HG03575 (cell line): ENCODE results near the gene GLI1.

Source experiments
- ATAC-seq: cut with Tn5 transposase; IDR thresholded peaks from one replicate; pipeline ENCODE4 v1.9.1; 2021; ENCODE audit not compliant: unreplicated experiment, insufficient number of reproducible peaks, low FRiP score; ENCODE audit errors: extremely low read depth

GLI1 gene

GRCh38 chr12:57470970-57471656 lies 11.5 kb downstream of the GLI1 start:
- ATAC-seq: no peak

DNA sequence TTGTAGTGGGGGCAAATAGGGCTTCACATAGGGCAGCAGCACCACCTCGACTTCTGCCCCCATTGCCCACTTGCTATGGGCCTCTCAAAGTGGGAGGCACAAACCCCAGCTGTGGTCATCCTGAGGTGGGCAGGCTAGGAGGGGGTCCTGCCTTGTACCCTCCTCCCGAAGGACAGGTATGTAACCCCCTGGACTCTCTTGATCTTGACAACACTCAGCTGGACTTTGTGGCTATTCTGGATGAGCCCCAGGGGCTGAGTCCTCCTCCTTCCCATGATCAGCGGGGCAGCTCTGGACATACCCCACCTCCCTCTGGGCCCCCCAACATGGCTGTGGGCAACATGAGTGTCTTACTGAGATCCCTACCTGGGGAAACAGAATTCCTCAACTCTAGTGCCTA lies 12.1 kb downstream of the GLI1 start:
- no peak for ATAC-seq

DNA sequence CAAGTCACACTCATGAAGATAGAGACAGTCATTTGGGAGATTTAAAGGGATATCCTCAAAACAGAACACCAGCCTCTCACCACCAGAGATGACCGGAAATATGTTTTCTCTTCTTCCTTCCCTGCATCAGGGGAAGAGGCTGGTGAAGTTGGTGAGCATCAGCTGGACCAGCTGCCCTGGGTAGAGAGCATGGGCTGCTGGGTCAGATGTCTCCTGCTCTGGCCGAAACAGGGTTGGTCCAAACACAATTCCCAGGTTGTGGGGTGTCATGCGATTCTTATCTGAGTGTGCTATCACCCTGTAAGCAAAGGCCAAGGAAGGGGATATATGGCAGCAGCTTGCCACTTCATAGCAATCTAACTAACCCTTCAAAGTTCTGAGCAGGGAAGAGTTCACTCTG lies 12.8 kb downstream of the GLI1 start:
- ATAC-seq: no peak

GRCh38 chr12:57473392-57473791 lies 13.8 kb downstream of the GLI1 start:
- ATAC-seq: no peak

DNA sequence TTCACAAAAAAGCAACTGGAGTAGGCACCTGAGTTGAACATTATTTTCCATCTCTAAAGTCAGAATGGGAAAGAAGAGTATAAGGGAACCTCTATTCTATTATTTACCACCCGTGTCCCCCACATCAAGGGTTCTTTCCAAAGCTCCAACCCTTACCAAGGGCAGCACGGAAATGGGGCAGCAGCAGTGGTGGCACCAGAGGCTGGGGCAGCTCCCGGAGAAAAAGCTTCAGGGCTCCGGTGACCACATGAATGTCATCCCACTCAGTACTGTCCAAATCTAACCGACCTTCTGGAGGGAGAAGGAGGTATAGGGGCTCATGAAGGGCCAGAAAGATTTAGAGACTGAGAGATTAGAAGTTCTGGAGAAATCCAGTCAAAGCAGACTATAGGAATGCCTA lies 14.3 kb downstream of the GLI1 start:
- no peak for ATAC-seq

DNA sequence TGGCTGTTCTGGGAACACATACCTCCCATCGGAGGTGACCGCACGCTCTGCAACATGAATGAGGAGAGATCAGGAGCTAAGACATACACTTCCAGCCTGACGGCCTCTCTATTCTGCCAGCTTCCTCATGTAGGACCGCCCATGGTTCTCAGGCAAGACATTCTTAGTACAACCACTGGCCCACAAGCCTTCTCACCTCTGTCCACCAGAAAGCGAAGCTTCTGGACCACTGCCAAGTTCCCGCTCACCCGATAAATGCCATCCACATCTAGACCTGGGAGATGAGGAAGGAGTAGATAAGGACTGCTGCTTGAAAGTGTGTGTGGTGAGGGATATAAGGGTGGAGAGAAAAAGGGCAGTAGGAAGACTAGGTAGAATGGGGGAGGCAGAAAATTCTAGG lies 14.8 kb downstream of the GLI1 start:
- ATAC-seq: no peak

GRCh38 chr12:57474862-57475261 lies 15.3 kb downstream of the GLI1 start:
- ATAC-seq: no peak

DNA sequence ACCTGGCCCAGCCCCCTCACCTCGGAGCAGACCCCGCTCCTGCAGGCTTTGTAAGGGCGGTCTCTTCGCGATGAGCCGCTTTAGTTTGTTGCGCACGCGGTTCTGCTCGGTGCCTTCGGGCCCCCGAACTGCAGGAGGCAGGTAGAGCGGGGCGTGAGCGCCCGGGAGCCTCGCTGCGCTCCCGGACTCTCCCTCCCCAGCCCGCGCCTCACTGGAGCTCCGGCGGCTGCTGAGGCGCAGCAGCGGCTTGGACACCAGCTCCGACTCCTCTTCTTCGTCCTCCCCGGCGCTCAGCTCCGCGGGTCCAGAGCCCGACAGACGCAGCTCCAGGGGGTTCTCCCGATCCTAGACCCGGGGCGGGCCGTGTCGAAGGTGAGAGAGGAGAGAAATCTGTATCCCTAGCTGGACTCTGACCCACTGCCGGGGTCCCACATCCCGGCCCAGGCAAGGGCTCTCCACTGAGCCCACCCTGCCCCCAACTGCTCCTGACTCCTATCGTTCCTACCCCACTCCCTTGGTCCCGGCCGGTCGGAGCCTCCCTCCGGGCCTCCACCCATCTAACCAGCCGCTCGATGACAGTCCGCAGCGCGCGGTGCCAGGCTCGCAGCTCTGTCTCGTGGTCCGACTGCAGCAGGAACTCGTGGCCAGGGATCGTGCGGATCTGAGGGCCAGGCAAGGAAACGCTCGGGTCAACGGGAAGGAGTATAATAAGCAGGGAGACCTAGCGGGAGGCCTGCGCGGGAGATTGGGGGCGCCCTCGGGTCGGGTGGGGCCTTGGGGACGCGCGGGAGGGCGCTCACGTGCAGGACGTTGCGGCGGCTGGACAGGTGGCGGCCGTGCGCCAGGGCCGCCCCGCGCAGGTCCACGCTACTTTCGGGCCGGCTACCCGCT lies 15.9 kb downstream of the GLI1 start:
- ATAC-seq: no peak

GRCh38 chr12:57476162-57476992 lies 16.8 kb downstream of the GLI1 start:
- no peak for ATAC-seq

GRCh38 chr12:57476993-57477709 lies 17.6 kb downstream of the GLI1 start:
- no peak for ATAC-seq

GRCh38 chr12:57477710-57478681 lies 18.4 kb downstream of the GLI1 start:
- no peak for ATAC-seq

DNA sequence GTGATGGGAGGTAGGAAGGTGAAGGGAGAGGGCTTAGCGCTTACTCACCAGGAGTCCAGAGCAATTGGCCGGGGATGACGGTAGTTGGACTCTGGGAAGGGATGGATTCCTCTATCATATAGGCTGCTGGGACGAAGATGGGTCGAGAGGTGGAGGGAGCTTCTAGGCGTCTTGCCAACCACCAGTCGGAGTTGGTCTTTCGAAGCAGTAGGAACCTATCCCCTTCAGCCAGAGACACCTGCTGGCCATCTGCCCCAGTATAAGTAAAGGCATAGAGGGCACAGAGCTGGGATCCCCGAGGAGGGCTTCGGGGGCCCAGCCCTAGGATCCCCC lies 19.4 kb downstream of the GLI1 start:
- no peak for ATAC-seq

GRCh38 chr12:57479376-57480115 lies 20.0 kb downstream of the GLI1 start, which contains the start of gene ARHGAP9:
Gene ARHGAP9 (minus strand): TSS chr12:57479866. CDS start chr12:57479406, 460 bp downstream.
- ATAC-seq: no peak

DNA sequence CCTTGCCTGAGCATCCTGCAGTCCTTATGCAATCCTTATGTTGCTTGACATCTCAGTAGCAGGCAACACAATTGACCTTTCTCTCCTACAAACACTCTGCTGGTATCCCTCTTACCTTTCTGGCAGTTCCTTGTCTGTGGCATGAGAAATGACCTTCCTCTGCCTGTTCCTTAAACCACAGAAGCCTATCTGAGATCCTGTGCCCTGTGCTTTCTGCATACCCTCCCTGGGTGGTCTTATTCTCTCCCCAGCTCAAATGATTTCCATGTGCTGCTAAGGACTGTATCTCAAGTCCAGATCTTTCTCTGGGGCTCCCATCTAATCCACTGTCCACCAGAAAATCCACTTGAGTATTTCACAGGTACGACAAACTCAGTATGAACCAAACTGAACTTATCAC lies 22.1 kb downstream of the GLI1 start:
- ATAC-seq: no peak

DNA sequence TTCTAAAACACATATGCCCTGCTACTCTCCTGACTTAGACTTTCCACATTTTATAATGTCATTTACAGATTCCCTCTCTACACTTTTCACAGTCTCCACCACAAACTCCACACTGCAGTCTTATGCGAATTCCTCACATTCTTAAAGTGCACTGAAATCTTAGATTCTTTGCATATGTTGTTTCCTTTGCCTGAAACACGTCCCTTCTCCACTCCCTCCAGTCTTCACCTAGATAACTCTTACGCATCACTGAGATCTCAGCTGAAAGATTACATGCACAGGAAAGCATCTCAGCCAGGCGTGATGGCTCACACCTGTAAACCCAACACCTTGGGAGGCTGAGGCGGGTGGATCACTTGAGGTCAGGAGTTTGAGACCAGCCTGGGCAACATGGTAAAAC lies 23.9 kb downstream of the GLI1 start:
- ATAC-seq: no peak

GRCh38 chr12:57485695-57486094 lies 26.1 kb downstream of the GLI1 start:
- no peak for ATAC-seq

DNA sequence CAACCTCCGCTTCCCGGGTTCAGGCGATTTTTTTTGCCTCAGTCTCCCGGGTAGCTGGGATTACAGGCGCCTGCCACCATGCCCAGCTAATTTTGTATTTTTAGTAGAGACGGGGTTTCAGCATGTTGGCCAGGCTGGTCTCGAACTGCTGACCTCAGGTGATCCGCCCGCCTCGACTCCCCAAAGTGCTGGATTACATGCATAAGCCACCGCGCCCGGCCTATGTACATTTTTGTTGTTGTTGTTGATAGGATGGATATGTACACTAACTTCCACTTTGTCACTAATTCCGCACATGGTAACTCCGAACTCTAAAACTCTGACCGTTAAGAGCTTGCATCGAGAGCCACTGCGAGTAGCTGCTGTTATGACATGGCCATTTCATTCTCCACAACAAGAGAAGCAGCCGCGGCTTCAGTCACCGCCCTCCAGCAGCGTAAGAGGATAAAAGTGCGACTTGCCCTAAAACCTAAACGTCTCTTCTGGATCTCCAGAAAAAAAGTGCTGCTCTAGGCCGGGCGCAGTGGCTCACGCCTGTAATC lies 27.5 kb downstream of the GLI1 start:
- ATAC-seq: no peak
